LNCaP clone FGC (cell line): ENCODE data around the gene PUM2.
A peak's percentile ranks its signal among the peaks of the same experiment; 100 is the strongest.

ENCODE experiments used
- DNase-seq: peaks from one replicate; pipeline ENCODE4 v3.0.0-alpha.2; 2011; ENCODE audit warnings: low read depth
- H3K4me3 ChIP-seq: 2 replicates; pipeline ENCODE4 v1.5.1; 2011; ENCODE audit warnings: mild to moderate bottlenecking, low read depth, low read length, control low read depth
- TF ChIP-seq, protein P1 (sequence below): IDR thresholded peaks from 2 replicates; pipeline ENCODE4 v1.5.1; 2012; ENCODE audit warnings: mild to moderate bottlenecking; ENCODE audit not compliant: control insufficient read depth, insufficient read depth; ENCODE audit errors: extremely low read depth

Gene PUM2

DNA sequence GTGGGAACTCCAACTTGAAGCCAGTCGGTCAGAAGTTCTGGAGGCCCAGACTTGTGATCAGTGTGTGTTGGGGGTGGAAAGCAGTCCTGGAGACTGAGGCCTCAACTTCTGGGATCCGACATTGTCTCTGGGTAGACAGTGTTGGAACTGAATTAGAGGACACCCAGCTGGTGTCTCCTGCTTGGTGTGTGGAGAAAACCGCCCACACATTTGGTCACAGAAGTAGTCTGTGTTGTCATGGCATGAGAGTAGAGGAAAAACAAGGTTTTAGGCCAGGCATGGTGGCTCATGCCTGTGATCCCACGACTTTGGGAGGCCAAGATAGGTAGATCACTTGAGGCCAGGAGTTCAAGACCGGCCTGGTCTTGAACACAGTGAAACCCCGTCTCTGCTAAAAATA is 51.5 kb downstream of the PUM2 start:
- DNase-seq = no peak
- TF ChIP-seq, protein P1, sequence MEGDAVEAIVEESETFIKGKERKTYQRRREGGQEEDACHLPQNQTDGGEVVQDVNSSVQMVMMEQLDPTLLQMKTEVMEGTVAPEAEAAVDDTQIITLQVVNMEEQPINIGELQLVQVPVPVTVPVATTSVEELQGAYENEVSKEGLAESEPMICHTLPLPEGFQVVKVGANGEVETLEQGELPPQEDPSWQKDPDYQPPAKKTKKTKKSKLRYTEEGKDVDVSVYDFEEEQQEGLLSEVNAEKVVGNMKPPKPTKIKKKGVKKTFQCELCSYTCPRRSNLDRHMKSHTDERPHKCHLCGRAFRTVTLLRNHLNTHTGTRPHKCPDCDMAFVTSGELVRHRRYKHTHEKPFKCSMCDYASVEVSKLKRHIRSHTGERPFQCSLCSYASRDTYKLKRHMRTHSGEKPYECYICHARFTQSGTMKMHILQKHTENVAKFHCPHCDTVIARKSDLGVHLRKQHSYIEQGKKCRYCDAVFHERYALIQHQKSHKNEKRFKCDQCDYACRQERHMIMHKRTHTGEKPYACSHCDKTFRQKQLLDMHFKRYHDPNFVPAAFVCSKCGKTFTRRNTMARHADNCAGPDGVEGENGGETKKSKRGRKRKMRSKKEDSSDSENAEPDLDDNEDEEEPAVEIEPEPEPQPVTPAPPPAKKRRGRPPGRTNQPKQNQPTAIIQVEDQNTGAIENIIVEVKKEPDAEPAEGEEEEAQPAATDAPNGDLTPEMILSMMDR = no peak

DNA sequence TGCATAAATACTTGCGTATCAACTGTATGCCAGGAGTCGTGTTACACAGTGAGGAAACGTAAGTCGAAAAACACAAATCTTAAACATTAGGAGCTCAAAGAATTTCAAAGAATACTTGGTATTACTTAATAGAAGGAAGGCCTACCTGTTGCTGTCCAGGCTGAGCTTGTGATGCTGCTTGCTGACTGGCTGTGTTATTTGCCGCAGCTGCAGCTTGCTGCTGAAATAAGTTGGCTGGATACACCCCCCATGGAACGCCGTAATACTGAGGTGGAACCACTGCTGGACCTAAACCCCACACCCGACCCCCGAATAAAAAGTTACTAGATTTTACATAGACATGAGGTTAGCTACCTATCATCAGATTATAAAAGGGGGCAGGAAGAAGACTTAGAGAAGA is 56.4 kb downstream of the PUM2 start:
- H3K4me3 ChIP-seq = no peak overlapping the region
- no peak for DNase-seq
- TF ChIP-seq, protein P1 = no peak

More for the DNA sequence above, 51.5 kb downstream of the PUM2 start:
- H3K4me3 ChIP-seq = no peak overlapping the region

DNA sequence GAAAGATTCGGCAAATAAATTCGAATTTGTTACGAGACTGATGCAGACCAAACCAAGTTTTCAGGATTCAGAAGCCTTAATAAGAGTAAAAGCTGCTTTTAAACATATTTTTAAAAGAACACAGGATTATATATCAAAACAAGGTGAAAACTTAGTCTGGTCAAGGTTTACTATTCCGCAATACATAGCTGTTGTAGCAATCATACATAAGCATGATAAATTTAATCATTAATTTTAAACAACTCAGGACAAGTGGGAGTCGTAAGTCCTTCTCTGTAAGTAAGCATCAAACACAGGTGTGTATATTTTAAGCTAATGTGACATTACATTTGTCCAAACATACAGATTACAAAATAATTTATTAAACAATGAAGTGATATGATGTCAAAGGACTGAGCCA is 57.7 kb downstream of the PUM2 start:
- TF ChIP-seq, protein P1 = no peak
- H3K4me3 ChIP-seq = no peak overlapping the region
- no peak for DNase-seq

DNA sequence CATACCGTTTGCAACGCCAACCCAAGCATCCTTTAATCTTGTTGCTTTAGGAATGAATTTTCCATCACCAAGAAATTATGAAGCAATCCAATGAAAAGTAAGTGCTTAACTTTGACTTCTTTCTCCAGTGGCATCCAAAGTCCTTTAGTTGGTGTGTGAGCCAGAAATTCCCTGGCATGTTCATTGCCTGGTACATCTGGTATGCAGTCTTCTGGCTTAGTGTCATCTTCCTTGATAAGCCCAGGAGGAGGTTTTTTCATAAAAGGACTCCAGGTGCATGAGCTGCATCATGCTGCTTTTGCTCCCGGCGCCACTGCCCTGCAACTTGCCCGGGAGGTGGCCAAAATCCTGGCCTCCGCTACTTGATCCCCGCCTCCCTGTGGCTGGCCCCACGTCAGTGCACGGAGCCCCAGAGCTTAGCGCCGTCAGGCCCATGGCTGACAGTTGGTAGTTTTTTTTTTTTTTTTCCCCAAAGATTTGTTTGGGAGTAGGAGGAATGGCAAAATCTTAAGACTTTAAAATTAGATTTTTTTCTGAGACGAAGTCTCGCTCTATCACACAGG is 58.7 kb downstream of the PUM2 start:
- TF ChIP-seq, protein P1 = no peak
- DNase-seq = no peak
- no peak overlapping the region for H3K4me3 ChIP-seq

DNA sequence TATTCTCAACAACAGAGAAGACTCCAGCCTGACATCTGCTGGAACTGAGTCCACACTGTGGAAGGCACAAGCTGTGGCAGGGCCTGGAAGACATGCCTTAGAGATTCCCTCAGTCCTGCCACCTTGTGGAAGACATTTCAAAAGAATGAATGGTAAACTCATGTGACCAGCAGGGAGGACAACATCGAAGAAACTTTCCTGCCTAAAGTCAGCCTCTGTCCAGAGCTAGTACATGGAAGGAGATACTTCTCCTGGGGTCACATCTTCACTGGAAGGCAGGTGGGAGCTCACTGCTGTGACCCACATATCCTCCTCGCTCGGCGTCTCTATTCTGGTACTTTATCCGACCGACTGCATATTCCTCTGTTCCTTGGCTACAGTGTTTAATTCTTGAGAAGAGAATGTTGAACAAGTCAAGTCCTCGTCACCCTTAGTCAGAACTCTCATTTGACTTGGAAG is 59.5 kb downstream of the PUM2 start:
- peak; percentile 32 for DNase-seq
- TF ChIP-seq, protein P1 = peak; percentile 76
- no peak overlapping the region for H3K4me3 ChIP-seq

DNA sequence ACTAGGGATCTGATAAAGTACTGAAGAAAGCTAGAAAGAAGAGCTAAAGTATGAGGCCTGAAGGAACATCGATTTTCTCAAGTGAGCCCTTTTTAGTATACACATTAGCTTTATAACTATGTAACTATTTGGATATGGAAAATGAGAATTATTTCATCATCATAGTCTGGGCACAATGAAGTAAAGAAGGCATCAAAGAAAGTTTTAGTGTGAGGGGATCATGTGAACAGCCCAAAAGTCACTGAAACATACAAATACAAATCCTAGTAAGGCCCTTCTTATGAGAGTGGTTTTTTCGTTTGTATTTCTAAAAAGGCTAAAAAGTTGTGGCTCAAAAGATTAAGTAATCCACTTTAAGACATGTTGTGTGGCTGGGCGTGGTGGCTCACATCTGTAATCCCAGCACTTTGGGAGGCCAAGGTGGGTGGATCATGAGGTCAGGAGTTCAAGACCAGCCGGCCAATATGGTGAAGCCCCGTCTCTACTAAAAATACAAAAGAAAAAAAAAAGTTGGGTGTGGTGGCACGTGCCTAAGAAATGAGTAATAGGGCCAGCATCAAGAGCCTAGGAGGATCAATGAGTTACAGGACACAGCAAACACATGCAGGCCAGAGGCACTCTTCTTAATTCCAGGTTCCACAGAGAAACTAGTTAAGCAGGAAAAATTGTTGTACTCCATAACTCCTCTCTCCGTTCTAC is 61.9 kb downstream of the PUM2 start:
- no peak for DNase-seq
- TF ChIP-seq, protein P1 = no peak
- H3K4me3 ChIP-seq = no peak overlapping the region

DNA sequence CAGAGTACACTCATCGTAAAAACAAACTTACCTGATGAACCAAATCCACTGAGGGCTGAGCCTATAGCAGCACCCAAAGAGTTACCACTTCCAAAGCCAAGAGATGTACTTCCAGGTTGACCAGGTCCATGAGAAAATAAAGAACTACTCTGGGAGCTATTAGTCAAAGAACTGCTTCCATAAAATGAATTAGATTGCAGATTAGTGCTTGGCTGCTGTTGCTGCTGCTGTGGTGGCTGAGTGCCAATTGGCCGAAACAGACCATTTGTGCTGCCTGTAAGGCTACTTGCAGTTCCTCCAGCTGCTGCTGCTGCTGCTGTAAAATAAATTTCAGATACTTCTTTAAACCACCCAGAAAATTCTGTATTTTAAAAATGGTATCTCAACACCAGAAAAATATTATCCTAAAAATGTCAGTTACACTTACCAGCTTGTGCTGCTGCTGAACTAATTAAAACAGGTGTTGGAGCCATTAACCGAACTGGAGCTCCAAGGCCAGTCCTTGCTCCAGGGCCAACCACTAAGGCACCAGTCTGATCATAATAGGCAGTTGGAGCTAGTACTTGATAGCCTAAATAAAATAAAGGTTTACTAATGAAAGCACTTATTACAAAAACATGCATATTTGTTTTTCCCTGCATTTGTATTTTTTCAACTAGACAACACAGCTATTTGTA is 67.6 kb downstream of the PUM2 start:
- H3K4me3 ChIP-seq = no peak overlapping the region
- TF ChIP-seq, protein P1 = no peak
- peak; percentile 76 for DNase-seq
